Liver (tissue), 9 donors: ENCODE data around the gene OMP. TPM values are rescaled to one million over a fixed set of nuclear protein-coding genes. Genes with fewer than 3 reads are reported as not detected.

Source experiments
- DNase-seq: peaks from one replicate; pipeline ENCODE4 v3.0.0-alpha.2; 2017; ENCODE audit warnings: low spot score
- H3K27ac ChIP-seq, 2 donors: one replicate each; pipeline ENCODE4 v1.7.0; 2013; ENCODE audit warnings: inconsistent platforms in 2 of 2, low read length in 2 of 2, control low read depth in 1 of 2, low read depth in 1 of 2, mild to moderate bottlenecking in 1 of 2
- H3K27me3 ChIP-seq, 4 donors: one replicate each; pipeline versions ENCODE4 v1.6.1 to v1.7.0; 2013; ENCODE audit warnings: low read length in 3 of 4, inconsistent platforms in 1 of 4, mild to moderate bottlenecking in 1 of 4, moderate library complexity in 1 of 4; ENCODE audit not compliant: control insufficient read depth in 4 of 4, insufficient read depth in 4 of 4
- H3K36me3 ChIP-seq, 4 donors: one replicate each; pipeline versions ENCODE4 v1.6.1 to v1.7.0; 2013; ENCODE audit warnings: low read length in 3 of 4, mild to moderate bottlenecking in 3 of 4, low read depth in 1 of 4, moderate library complexity in 1 of 4; ENCODE audit not compliant: control insufficient read depth in 4 of 4, insufficient read depth in 3 of 4
- H3K4me1 ChIP-seq, 4 donors: one replicate each; pipeline versions ENCODE4 v1.6.1 to v1.7.0; 2013; ENCODE audit warnings: low read length in 3 of 4, mild to moderate bottlenecking in 3 of 4, moderate library complexity in 1 of 4; ENCODE audit not compliant: control insufficient read depth in 4 of 4, insufficient read depth in 4 of 4
- H3K4me3 ChIP-seq, 3 donors: one replicate each; pipeline versions ENCODE4 v1.6.1 to v1.7.0; 2013; ENCODE audit warnings: low read length in 3 of 3, control low read depth in 1 of 3, low read depth in 1 of 3, mild to moderate bottlenecking in 1 of 3
- H3K9ac ChIP-seq, 2 donors: one replicate each; pipeline ENCODE4 v1.7.0; 2013; ENCODE audit warnings: low read length in 2 of 2, mild to moderate bottlenecking in 2 of 2, moderate library complexity in 2 of 2, control low read depth in 1 of 2, low read depth in 1 of 2
- H3K9me3 ChIP-seq, 4 donors: one replicate each; pipeline versions ENCODE4 v1.6.1 to v1.7.0; 2013; ENCODE audit warnings: low read length in 3 of 4; ENCODE audit not compliant: control insufficient read depth in 4 of 4
- CTCF ChIP-seq: fragments of 150-350 bp; IDR thresholded peaks from 2 replicates; pipeline ENCODE4 v1.5.1; 2017; ENCODE audit warnings: improper control_type of control experiment, low read depth, low read length; ENCODE audit not compliant: missing input control
- EGR1 ChIP-seq, 2 donors: IDR thresholded peaks; 2 replicates each; pipeline ENCODE4 v1.6.1; 2016 to 2018; ENCODE audit warnings: antibody characterized with exemption in 2 of 2, low read depth in 2 of 2
- FOXA1 ChIP-seq: IDR thresholded peaks from 2 replicates; pipeline ENCODE4 v1.6.1; 2016; ENCODE audit warnings: antibody characterized with exemption
- FOXA2 ChIP-seq: IDR thresholded peaks from 2 replicates; pipeline ENCODE4 v1.6.1; 2016; ENCODE audit warnings: antibody characterized with exemption
- GABPA ChIP-seq, 2 donors: IDR thresholded peaks in 1 of 2; conservative IDR thresholded peaks in 1 of 2; 2 replicates each; pipeline ENCODE4 v1.6.1; 2016; ENCODE audit warnings: antibody characterized with exemption in 2 of 2, mild to moderate bottlenecking in 1 of 2, moderate library complexity in 1 of 2
- HNF4A ChIP-seq, 2 donors: conservative IDR thresholded peaks; 2 replicates each; pipeline ENCODE4 v1.6.1; 2016; ENCODE audit warnings: antibody characterized with exemption in 2 of 2, mild to moderate bottlenecking in 2 of 2
- HNF4G ChIP-seq: IDR thresholded peaks from 2 replicates; pipeline ENCODE4 v1.6.1; 2016; ENCODE audit warnings: antibody characterized with exemption
- MAX ChIP-seq: IDR thresholded peaks from 2 replicates; pipeline ENCODE4 v1.6.1; 2016; ENCODE audit warnings: antibody characterized with exemption
- NR2F2 ChIP-seq: IDR thresholded peaks from 2 replicates; pipeline ENCODE4 v1.6.1; 2016; ENCODE audit warnings: antibody characterized with exemption
- RAD21 ChIP-seq, 2 donors: IDR thresholded peaks; 2 replicates each; pipeline ENCODE4 v1.6.1; 2016; ENCODE audit warnings: antibody characterized with exemption in 2 of 2, mild to moderate bottlenecking in 2 of 2
- REST ChIP-seq: IDR thresholded peaks from 2 replicates; pipeline ENCODE4 v1.6.1; 2016; ENCODE audit warnings: antibody characterized with exemption, mild to moderate bottlenecking
- RXRA ChIP-seq, 2 donors: IDR thresholded peaks; 2 replicates each; pipeline ENCODE4 v1.6.1; 2017 to 2018; ENCODE audit warnings: antibody characterized with exemption in 2 of 2, mild to moderate bottlenecking in 1 of 2
- TAF1 ChIP-seq: conservative IDR thresholded peaks from 2 replicates; pipeline ENCODE4 v1.6.1; 2016; ENCODE audit warnings: antibody characterized with exemption, mild to moderate bottlenecking
- YY1 ChIP-seq: IDR thresholded peaks from 2 replicates; pipeline ENCODE4 v1.6.1; 2016; ENCODE audit warnings: antibody characterized with exemption, mild to moderate bottlenecking
- ZBTB33 ChIP-seq: IDR thresholded peaks from 2 replicates; pipeline ENCODE4 v1.6.1; 2016; ENCODE audit warnings: antibody characterized with exemption
- WGBS: extraction: QIAGEN DNeasy Blood & Tissue Kit; methylation state at CpG from one replicate; pipeline ENCODE4 v1.1.7; 2013; 5-methylcytosine and 5-hydroxymethylcytosine counted together
- polyA plus RNA-seq, 2 donors: library from polyadenylated mRNA; stranded (reverse) in 1 of 2; unstranded in 1 of 2; fragments of 200-250 nt in 1 of 2; fragments of >200 nt in 1 of 2; fragmentation: Nextera tagmentation in 1 of 2; extraction: Ambion mirVana in 1 of 2; gene quantifications; one replicate each; pipeline versions ENCODE4 v1.2.1 to v1.2.3, GENCODE V29; 2013 to 2015
- total RNA-seq, 2 donors: library from RNA; depleted of rRNA; stranded (reverse); fragments of >200 nt; gene quantifications; one replicate each; pipeline ENCODE4 v1.2.3, GENCODE V29; 2014
- donor health status: healthy.
- donor health status: healthy.
- donor health status: healthy.
- donor health status: healthy.
- donor health status: healthy.

Gene OMP
- total and polyA plus RNA-seq, 4 donors, result 0.24 to 0.75 (median 0.65) TPM; not detected in 1

GRCh38 chr11:77073328-77074001 is 29.2 kb upstream of the OMP start (continued):
- TF ChIP-seq MAX (no peak), HNF4A (conservative IDR thresholded peaks at IDR 0.05) (no peak), YY1 (no peak), EGR1 (IDR thresholded peaks at IDR 0.05; ENCODE audit: low read depth in 2 of 2) (no peak)

GRCh38 chr11:77074205-77074604 is 28.4 kb upstream of the OMP start:
- TF ChIP-seq ZBTB33, result no peak
- TF ChIP-seq YY1, result no peak
- TF ChIP-seq GABPA (IDR thresholded peaks at IDR 0.05 in 1 of 2, conservative IDR thresholded peaks at IDR 0.05 in 1 of 2), result no peak
- TF ChIP-seq FOXA2, result no peak
- no peak for TF ChIP-seq NR2F2
- TF ChIP-seq MAX, result no peak
- TF ChIP-seq CTCF, result no peak
- Histone ChIP-seq H3K27me3 (no peaks in the 10 kb centered on the region), H3K9ac (no peak overlapping the region), H3K9me3 (no peaks in the 10 kb centered on the region), H3K36me3 (no peaks in the 10 kb centered on the region), H3K4me3 (no peak overlapping the region), H3K4me1 (peaks cover 4 to 49% (median 28%) of the 10 kb centered on the region in 4 donors), H3K27ac (peak overlapping the region; percentile 65)
- DNase-seq, result no peak
- WGBS, result 83% methylated on average over 5 of the region's 5 CpGs

- Histone ChIP-seq H3K9me3 (no peaks in the 10 kb centered on the region), H3K4me1 (peaks cover 4 to 44% (median 24%) of the 10 kb centered on the region in 4 donors), H3K4me3 (no peak overlapping the region), H3K27me3 (no peaks in the 10 kb centered on the region), H3K36me3 (no peaks in the 10 kb centered on the region), H3K27ac (peak overlapping the region; percentile 65), H3K9ac (no peak overlapping the region)
- DNase-seq, result no peak
- WGBS, result 80% methylated on average over 15 of the region's 15 CpGs
- TF ChIP-seq HNF4G (no peak), REST (no peak), MAX (no peak), CTCF (no peak), RXRA (IDR thresholded peaks at IDR 0.05) (no peak), NR2F2 (no peak), FOXA2 (no peak), TAF1 (no peak), RAD21 (IDR thresholded peaks at IDR 0.05) (no peak), FOXA1 (no peak), HNF4A (conservative IDR thresholded peaks at IDR 0.05) (no peak), ZBTB33 (no peak), YY1 (no peak)
Measured at GRCh38 chr11:77074626-77075221, 27.9 kb upstream of the OMP start.
